ENCODE results near the gene TTLL12.
"Not testable (repeated sequence)": the region's sequence is repeated elsewhere in the genome, so short reads cannot be mapped to it uniquely, and the experiment has no call there.

The TTLL12 gene

DNA sequence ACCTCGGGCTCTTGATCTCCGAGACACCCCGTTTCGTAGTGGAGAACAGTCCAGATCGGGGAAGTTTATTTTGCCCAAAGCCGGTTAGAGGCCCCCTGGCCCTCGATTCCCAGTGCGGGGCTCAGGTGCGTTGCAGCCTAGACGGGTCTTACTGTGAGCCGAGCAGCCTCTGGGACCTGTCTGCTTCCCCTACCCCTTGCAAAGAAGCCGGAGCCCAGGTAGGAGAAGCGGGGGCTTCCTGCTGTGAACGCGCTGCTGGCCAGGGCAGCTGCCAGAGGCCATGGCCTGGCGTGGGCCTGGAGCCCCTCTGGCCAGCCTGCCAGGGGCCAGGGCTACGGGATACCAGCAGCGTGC lies 35.0 kb downstream of the TTLL12 start:
- DNase-seq = no peak

DNA sequence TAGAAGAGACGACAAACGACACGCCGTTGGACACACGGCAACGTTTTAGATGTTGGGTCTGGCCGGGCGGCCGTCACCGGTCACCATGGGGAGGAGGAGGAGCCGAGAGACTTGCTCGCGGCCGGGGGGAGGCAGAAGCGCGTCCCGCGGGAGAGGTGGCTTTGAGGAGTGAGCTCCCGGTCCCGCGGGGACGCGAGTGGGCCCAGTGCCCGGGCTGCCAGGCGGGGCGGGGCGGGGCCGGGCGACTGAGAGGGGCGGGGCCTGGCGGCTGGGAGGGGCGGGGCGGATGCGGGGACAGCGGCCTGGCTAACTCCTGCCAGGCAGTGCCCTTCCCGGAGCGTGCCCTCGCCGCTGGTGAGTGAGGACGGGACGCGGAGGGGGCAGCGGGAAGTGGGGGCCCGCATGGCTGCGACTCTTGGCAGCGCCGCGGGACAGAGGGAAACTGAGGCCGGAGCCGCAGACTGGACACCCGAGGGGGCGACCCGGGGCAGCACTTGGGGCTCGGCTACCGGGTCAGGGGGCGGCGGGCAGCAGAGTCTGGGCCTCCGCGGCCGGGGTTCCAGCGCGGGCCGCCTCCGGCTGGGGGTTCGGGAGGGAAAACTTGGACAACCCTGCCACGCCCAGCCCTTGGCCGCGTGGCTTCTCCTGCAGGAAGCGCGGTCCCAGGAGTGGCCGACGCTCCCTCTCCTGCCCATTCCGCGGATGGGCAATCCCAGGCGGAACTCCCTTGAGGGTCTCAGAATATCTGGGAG lies 35.5 kb downstream of the TTLL12 start, which contains the start of gene TSPO:
Gene TSPO, plus strand, starts transcription at position 309 of the 752 bp plus-strand sequence. CDS start 7,680 bp downstream, outside the sequence.
- peak; percentile 29 for DNase-seq

DNA sequence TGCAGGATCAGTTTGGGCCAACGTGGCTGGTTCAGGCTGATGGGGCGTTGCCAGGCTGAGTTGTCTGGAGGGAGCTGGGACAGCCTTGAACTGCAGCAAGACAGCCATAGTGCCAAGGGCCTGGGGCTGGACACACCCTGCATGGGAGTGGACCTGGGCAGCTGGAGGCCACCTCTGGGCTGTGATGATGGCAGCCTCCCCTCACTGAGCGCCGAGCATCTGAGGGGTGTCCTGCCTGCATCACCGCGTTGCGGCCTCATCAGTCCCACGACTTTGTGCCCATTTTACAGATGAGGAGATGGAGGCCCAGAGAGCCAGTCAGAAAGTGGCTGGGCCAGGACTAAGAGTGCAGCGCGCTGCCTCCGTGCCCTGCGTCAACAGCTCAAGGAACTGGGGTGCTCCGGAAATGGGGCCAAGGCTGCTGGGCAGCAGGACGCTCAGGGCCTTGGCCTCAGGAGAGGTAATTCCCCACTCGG lies 36.2 kb downstream of the TTLL12 start:
- DNase-seq = no peak

DNA sequence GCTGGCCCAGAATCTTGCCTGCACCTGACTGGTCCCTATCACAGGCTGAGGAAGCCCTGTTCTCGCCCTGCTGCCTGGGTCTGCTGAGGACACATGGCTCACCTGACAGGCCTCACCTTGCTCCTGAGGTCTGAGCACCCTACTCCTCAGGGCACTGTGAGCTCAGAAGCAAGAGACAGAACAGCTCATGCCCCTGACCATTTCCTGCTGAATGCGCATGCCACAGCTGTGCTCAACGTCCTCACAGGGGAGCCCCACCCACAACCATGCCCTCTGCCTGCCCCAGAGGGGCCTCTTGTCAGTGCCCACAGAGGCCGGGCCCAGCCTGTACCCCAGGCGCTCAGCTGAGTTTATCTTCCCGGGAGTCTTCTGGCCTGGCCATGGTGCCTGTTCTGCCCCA lies 38.4 kb downstream of the TTLL12 start:
- DNase-seq = peak; percentile 56

DNA sequence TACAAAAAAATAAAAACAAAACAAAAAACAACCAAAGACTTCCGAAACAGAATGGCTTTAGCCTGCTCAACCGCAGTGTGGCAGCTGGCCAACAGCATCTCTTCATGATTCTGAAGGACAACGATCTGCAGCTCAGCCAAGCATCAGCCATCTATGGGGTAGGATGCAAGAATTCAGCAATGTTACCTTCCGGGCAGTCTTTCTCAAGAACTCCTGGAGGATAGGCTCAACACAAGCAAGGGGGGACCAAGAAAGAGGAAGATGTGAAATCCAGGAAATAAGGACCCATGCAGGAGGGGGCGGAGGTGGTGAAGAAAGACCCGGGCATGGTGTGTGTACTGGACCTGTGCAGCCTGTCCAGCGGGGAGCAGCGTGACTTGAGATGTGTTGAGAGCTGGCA lies 39.1 kb downstream of the TTLL12 start:
- peak; percentile 78 for DNase-seq

DNA sequence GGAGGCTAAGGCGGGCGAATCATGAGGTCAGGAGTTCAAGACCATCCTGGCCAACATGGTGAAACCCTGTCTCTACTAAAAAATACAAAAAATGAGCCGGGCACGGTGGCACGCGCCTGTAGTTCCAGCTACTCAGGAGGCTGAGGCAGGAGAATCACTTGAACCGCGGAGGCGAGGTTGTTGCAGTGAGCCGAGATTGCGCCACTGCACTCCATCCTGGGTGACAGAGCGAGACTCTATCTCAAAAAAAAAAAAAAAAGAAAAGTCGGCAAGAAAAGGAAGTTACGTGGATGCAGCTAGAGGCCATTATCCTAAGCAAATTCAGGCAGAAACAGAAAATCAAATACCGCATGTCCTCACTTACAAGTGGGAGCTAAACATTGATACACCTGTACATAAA lies 40.6 kb downstream of the TTLL12 start:
- peak; percentile 79 for DNase-seq

DNA sequence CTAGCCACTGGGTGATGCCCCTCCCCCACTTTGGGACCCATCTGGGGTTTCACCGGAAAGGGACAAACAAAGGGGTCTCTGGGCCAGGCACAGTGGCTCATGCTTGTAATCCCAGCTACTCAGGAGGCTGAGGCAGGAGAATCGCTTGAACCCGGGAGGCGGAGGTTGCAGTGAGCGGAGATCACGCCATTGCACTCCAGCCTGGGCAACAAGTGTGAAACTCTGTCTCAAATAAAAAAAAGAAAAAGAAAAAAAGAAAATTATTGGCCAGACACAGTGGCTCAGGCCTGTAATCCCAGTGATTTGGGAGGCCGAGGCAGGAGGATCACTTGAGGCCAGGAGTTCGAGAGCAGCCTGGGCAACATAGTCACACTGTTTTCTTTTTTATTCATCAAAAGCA lies 41.6 kb downstream of the TTLL12 start:
- DNase-seq = not testable (repeated sequence)

DNA sequence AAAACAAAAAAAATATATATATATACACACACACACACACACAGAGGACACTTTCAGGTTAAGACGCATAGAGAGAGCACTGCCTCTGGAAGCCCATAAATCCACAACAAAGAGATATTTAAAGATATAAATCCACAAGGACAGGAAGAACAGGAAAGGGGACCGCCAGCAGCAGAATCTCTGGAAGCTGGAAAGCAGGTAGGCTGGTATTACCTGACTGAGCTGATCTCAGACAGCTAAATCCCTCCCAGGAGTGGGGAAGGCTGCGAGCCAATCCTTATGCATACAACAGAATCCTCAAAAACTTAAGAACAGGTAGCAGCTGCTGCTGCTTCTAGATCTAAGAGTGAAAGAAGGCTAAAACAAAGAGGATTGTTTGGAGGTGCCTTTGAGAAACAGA lies 42.0 kb downstream of the TTLL12 start:
- no peak for DNase-seq

DNA sequence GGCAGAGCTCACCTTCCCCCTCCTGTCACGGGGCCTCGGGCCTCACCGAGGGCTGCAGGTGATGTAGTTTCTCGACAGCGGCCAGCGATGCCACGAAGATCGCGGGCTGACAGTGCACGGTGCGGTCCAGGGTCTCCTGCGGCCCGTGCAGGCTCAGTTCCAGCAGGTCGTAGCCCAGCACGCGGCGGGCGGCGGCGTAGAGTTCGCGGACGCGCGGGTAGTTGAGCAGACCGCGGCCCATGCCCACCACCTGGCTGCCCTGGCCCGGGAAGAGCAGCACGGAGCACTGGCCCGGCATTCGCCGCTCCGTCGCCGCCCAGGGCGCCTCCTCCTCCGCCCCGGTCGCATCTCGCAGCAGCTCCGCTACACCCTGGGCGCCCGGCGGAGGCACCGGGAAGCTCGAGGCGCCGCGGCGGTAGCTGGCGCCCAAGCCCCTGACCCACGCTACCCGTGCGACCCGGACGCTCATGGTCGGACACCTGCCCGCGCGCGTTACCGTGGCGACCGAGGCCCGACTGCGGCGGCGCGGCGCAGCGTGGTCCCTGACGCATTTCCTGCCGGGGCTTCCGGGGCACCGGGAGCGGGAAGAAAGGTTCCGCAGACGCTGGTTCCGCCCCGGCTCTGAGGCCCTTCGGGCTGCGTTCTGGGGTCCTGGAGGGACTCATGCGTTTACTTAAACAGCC lies 43.9 kb downstream of the TTLL12 start, which contains the start of gene MCAT:
Gene MCAT, minus strand, starts transcription at position 519 of the 683 bp plus-strand sequence. Its CDS starts 50 bp downstream, at position 469.
- DNase-seq = peak; percentile 75

DNA sequence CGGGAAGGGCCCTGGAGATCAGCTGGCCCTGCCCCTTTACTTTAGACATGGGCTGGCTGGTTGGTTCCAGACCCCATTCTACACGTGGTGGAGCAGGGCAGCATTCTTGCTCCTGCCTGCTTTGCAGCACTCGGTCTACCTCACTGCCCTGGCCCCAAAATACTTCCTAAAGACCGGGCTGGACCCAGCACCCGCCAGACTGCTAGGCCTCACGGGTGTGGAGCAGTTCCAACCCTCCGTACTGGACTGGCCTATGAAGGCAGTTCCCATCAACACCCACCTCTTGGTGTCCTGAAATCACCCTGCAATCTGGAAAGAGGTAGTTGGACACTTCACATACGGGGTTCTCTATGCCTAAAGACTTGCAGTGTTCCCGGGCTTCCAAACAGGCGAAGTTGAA lies 50.1 kb downstream of the TTLL12 start:
- DNase-seq = no peak

DNA sequence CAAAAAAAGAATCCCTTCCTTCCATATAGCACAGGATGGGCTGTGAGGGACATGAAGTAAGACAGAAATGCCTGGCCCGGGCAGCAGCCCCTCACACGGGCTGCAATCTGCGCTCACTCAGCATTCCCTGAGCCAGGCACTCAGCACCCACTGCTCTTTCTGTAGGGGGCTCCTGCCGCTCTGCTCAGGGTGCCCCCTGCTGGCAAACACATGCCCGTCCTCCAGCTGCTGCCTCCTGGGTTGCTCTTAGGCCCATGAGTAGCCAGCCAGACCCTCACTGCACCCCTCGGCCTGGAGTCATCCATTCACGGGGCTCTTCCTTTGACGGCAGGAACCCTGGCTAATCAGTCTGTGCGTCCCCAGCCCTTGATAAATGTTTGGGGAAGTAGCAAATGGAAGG lies 50.7 kb downstream of the TTLL12 start:
- peak; percentile 36 for DNase-seq

DNA sequence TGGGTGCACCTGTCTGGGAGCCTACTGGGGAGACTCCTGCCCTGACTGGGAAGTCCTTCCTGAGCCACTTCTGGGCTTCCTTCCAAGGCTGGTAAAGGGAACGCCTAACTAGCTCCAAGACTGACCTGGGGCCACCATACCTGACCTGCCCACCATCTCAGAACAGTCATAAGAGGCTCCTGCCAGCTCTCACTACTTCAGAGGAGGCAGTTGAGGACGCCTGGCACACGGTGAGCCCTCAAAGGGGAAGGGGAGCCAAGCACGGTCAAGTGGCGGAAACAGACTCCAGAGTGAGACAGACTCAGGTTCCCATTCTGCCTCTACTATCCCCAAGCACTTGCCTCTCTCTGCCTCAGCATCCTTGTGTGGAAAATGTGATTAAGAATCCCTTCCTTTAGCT lies 51.4 kb downstream of the TTLL12 start:
- DNase-seq = no peak

DNA sequence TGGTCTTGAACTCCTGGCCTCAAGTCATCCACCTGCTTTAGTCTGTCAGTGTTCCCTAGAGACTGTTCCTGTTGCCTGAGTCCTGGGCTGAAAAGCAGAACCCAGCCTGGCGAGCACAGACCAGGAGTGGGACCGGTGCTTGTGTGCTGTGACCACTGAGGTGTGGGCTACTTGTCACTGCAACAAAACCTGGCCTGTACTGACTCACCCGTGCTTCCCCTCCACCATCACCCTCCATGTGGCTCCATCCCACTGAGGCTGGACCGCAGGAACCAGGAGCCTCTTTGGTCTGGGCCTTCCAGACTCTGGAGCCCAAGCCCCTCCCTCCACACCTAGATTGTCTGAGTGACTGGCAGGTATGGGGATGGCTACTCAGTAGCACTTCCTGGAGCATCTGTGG lies 52.4 kb downstream of the TTLL12 start:
- DNase-seq = no peak

DNA sequence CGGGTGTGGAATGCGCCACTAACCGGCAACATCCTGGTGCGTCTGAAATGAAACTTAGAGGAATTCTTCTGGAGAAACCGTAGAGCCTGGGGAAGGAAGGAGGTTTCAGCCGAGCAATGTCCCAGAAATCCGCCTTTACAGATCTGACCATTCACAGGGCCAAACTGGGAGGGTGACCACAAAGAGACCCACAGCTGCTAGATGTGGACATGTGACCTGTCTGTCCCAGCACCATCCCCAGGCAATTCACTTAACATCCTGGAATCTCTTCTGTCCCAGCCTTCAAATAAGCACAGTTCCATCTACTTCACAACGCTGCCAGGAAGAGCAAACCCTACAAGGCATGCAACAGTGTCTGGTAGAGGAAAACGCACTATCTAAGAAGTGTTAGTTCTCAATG lies 53.5 kb downstream of the TTLL12 start:
- DNase-seq = no peak

DNA sequence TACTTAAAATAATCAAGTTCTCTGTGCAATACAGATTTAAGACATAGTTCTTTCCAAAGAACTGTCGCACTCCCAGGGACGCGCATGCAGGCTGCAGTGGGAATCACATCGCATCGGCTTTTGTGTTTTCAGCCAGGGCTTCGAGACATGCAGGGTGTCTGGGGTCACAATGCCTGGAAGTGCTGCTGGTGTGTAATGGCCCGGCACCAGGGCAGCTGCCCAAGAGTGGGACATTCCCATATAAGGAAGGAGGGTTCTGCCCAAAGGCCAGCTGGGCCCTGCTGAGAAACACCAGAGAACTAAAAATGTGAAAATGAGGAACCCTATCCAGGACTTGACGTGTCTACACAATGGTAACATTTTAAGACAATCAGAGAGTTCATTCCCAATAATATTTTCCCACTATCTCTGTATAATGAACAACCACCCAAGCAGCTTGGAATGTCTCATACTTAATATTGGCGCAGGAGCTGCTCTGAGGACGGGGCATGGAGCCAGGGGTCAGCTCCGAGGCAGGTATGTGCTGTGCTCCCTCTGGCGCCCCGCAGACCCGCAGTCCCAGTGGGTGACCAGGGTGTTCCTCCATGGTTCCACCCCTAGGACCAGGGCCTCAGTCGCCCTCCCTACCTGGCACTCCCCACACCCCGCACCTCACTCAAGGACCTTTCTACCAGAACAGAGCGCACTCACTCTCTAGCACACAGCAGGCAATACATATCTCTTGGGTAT lies 55.0 kb downstream of the TTLL12 start:
- peak; percentile 60 for DNase-seq

DNA sequence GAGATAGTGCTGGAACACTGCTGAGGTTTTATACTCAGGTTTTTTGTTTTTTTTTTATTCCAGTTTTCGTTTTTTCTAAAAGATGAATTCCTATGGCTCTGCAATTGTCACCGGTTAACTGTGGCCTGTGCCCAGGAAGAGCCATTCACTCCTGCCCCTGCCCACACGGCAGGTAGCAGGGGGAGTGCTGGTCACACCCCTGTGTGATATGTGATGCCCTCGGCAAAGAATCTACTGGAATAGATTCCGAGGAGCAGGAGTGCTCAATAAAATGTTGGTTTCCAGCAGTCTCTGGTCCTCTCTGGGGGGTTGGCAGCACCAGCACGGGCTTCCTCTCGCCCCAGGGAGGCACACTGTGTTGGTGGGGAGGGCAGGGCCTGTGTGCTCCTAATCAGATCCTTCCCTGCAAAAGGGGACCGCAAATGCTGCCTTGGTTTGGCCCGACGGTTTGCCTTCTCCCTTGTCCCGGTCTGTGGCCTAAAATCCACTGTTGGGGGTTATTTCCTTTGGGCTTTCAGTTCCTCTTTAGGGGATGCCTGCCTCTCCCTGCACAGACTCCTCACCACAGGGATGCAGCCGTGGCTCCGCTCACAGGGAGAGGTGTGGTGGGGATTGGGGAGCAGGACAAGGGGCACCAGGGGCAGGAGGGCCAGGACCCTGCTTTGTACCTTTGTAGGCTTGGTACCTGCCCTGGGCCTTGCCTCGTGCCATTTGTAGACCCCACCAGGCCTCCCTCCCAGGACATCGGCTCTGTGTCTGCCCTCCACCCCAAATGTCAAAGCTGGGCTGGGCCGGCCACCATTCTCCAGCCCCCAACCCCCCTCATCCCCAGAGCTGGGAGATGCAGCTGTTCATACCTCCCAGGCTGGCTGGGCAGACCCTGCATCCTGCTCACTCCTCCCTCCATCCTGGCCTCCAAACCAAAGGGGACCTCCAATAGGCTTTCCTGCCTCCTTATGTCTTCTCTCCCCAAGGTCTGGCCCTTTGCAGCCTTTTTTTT lies 57.2 kb downstream of the TTLL12 start:
- peak; percentile 97 for DNase-seq

DNA sequence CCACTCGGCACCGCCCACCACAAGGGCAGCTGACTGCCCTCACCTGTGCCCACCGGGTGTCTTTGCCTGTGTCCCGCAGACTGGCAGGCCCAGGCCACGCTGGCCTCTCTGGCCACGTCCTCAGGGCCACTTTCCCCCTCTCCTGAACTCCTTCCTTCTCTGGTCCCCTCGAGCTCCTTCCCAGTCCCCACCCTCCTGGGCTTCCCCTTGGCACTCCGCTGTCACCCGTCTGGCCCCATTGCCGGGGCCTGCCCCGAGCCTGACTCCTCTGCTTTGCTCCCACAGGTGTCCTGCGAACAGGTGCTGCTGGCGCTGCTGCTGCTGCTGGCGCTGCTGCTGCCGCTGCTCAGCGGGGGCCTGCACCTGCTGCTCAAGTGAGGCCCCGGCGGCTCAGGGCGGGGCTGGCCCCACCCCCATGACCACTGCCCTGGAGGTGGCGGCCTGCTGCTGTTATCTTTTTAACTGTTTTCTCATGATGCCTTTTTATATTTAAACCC lies 58.0 kb downstream of the TTLL12 start:
- DNase-seq = peak; percentile 53

DNA sequence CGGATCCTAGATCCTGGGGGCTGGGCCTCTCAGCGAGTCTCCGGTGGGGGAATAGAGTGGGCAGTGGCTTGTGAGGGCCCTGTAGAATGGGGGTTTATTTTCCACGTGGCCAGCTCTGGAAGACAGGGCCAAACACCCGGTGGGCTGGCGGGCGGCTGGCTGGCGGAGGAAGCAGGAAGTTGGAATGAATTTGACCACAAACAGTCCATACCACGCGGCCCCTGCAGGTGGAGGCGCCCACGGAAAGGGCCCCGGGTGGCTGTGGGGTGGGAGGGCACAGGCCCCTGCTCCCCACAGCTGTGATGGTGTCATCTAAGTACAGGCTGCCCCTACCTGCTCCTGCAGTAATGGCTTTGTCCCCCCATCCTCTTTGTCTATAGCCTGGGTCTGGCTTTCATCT lies 58.8 kb downstream of the TTLL12 start:
- DNase-seq = peak; percentile 73

DNA sequence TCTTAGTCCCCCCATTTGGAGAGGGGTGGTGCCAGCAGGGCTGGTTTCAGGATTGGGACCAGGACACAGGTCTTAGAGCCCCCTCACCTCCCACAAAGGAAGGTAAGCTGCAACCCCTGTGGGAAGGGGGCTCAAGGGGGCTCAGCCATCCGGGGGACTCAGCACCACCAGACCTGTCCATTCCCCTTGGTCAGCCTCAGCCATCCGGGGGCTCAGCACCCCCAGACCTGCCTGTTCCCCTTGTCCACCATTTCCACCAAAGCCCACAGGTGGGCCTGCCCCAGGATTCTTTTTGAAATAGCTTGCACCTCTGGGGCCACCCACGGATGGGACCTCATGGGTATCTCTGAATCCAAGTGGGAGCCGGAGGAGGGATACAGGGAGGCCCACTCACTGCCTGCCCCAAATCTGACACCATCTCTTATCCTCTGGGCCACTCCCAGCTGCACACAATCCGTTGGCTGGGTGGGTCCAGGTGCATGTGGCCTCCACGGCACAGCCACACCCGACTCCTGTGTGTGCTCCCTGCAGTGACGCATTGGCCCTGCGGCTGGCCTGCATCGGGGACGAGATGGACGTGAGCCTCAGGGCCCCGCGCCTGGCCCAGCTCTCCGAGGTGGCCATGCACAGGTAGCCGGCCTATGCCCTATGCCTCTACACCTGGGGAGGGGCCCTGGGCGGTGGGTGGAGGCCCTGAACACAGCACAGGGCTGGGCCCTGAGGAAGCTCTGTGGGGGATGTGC lies 59.6 kb downstream of the TTLL12 start:
- no peak for DNase-seq

DNA sequence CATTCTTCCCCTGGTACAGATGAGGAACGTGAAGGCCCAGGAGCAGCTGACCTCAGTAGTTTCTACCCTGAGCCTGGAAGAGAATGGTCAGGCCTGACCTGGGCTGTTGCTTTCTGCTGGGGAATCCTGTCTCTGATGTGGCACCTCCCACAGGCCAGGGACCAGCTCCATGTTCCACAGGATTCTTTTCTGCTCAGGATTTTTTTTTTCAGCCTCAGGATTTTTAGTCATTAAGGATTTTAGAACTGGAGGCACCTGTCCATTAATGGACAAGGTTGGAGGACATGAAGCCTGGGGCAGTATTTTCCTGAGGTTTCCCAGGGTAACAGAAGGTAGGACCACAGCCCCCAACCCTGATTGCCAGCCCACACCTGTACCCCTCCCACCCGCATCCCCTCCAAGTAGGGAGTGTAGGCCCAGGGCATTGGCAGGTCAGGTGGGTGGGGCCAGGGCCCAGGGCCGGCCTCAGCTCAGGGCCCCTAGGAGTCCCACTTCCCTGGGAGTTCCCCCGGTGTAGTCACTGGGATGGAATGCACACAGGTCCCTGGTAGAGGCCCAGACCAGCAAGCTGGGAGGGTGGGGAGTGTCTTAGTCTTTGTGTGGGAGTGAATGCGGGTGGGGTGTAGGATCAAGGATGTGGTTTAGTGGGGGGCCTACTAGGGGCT lies 60.3 kb downstream of the TTLL12 start:
- DNase-seq = peak; percentile 23

DNA sequence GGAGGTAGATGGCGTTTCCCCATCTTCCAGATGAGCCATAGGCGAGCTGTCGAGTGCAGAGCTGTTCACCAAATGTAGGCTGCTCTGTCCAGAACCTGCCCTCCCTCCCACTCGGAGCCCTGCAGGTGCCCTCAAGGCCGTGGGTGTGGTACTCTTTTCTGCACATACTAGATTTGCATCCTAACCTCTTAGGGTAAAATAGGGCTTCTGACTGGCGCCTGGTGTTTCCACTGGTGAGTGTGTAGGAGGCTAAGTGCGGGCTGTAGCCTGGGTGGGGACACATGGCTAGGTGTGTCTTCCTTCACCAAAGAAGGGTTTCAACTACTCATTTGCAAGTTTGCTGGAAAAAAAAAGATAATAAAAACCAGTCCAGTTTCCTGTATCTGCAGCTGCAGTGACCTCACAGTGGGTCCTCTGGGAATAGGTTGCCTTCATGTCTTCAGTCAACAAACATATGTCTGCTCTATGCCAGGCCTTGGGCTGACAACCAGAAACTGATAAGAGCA lies 67.9 kb downstream of the TTLL12 start:
- no peak for DNase-seq
